ENCODE data around the gene TMC1.

- TF ChIP-seq CTCF (IDR thresholded peaks at IDR 0.05; ENCODE audit: borderline replicate concordance, extremely low read depth, low read length, poor library complexity, severe bottlenecking) (no peak), EZH2 (IDR thresholded peaks at IDR 0.05; ENCODE audit: borderline replicate concordance, low read depth, low read length, severe bottlenecking) (no peak)
Observed at GRCh38 chr9:72649127-72649442, 127.7 kb downstream of the TMC1 start.
